ENCODE measurements around the gene C2orf81.
A peak's percentile ranks its signal among the peaks of the same experiment; 100 is the strongest.

C2orf81 gene

GRCh38 chr2:74457129-74457548 is 35.7 kb upstream of the C2orf81 start:
- Histone ChIP-seq H3K36me3 (peaks cover 14% of the 10 kb centered on the region), H3K4me1 (ENCODE audit: control insufficient read depth in 1 of 2, insufficient read depth in 1 of 2, low read depth in 1 of 2, low read length in 1 of 2) (peaks cover 40 to 44% of the 10 kb centered on the region in 2 experiments), H3K4me3 (ENCODE audit: low read depth in 1 of 2, low read length in 1 of 2) (peak overlapping the region; percentile 67 to 91), H3K27ac (peak overlapping the region; percentile 93), H3K9me3 (no peaks in the 10 kb centered on the region), H3K27me3 (no peaks in the 10 kb centered on the region)
- TF ChIP-seq CTCF (IDR thresholded peaks at IDR 0.05) = no peak

- Histone ChIP-seq H3K4me3 (ENCODE audit: low read depth in 1 of 2, low read length in 1 of 2) (peak within 1 kb of the TSS; percentile 85 to 97), H3K9me3 (no peaks in the 10 kb centered on the region), H3K4me1 (ENCODE audit: control insufficient read depth in 1 of 2, insufficient read depth in 1 of 2, low read depth in 1 of 2, low read length in 1 of 2) (peaks cover 40 to 44% of the 10 kb centered on the region in 2 experiments), H3K27ac (peak within 1 kb of the TSS; percentile 83), H3K36me3 (peaks cover 4% of the 10 kb centered on the region), H3K27me3 (peaks cover 6% of the 10 kb centered on the region)
- peak; percentile 10 for TF ChIP-seq CTCF (IDR thresholded peaks at IDR 0.05)
Observed at GRCh38 chr2:74454654-74455511, 33.5 kb upstream of the C2orf81 start, which contains the start of gene INO80B. INO80B (plus strand) TSS chr2:74455087; CDS start chr2:74455117, 30 bp downstream.

- H3K36me3 ChIP-seq = no peaks in the 10 kb centered on the region
- H3K4me1 ChIP-seq (ENCODE audit: control insufficient read depth in 1 of 2, insufficient read depth in 1 of 2, low read depth in 1 of 2, low read length in 1 of 2) = peaks cover 13 to 14% of the 10 kb centered on the region in 2 experiments
- no peak overlapping the region for H3K4me3 ChIP-seq (ENCODE audit: low read depth in 1 of 2, low read length in 1 of 2)
- H3K9me3 ChIP-seq = no peaks in the 10 kb centered on the region
- H3K27me3 ChIP-seq = peaks cover 30% of the 10 kb centered on the region
- H3K27ac ChIP-seq = no peak overlapping the region
- no peak for TF ChIP-seq CTCF (IDR thresholded peaks at IDR 0.05)
Observed at GRCh38 chr2:74450570-74451190, 29.3 kb upstream of the C2orf81 start.

GRCh38 chr2:74448771-74449170 is 27.4 kb upstream of the C2orf81 start:
- no peak overlapping the region for H3K4me3 ChIP-seq (ENCODE audit: low read depth in 1 of 2, low read length in 1 of 2)
- peaks cover 49% of the 10 kb centered on the region for H3K27me3 ChIP-seq
- no peaks in the 10 kb centered on the region for H3K9me3 ChIP-seq
- no peaks in the 10 kb centered on the region for H3K4me1 ChIP-seq (ENCODE audit: control insufficient read depth in 1 of 2, insufficient read depth in 1 of 2, low read depth in 1 of 2, low read length in 1 of 2)
- H3K36me3 ChIP-seq = no peaks in the 10 kb centered on the region
- no peak overlapping the region for H3K27ac ChIP-seq
- TF ChIP-seq CTCF (IDR thresholded peaks at IDR 0.05) = no peak

GRCh38 chr2:74447230-74447999 is 26.0 kb upstream of the C2orf81 start:
- H3K9me3 ChIP-seq = no peaks in the 10 kb centered on the region

More at GRCh38 chr2:74447230-74447999, 26.0 kb upstream of the C2orf81 start:
- Histone ChIP-seq H3K36me3 (no peaks in the 10 kb centered on the region), H3K4me3 (ENCODE audit: low read depth in 1 of 2, low read length in 1 of 2) (no peak overlapping the region), H3K4me1 (ENCODE audit: control insufficient read depth in 1 of 2, insufficient read depth in 1 of 2, low read depth in 1 of 2, low read length in 1 of 2) (no peaks in the 10 kb centered on the region), H3K27ac (no peak overlapping the region), H3K27me3 (peaks cover 63% of the 10 kb centered on the region)
- TF ChIP-seq CTCF (IDR thresholded peaks at IDR 0.05) = no peak

All from neutrophil (primary cell).